OCI-LY7 (cell line): ENCODE measurements around the gene OGFR.
A peak's percentile ranks its signal among the peaks of the same experiment; 100 is the strongest.

ENCODE experiments used
- CTCF ChIP-seq: fragments of 200-600 bp; sonication (generic); conservative IDR thresholded peaks from 2 replicates; pipeline ENCODE4 v1.5.1; 2014; ENCODE audit warnings: mild to moderate bottlenecking, antibody characterized with exemption, low read length, moderate library complexity, mixed read lengths
- EZH2phosphoT487 ChIP-seq: fragments of 200-600 bp; sonication (generic); IDR thresholded peaks from 2 replicates; pipeline ENCODE4 v1.6.1; 2018; ENCODE audit warnings: low read depth, borderline replicate concordance, mild to moderate bottlenecking, mixed run types, antibody characterized with exemption, low read length, moderate library complexity, mixed read lengths

GRCh38 chr20:62822788-62823651 is 18.4 kb downstream of the OGFR start:
- TF ChIP-seq CTCF (peak; percentile 88), EZH2phosphoT487 (no peak)
